ENCODE measurements around the gene NT5DC3. TPM values are rescaled to one million over a fixed set of nuclear protein-coding genes. Genes with fewer than 3 reads are reported as not detected.

Gene NT5DC3
- total RNA-seq, 1 donor from 2014 or later, result 5.2 TPM

- intact Hi-C loops (cut with DNase I), result no loop called here
These were observed 16.7 kb downstream of the NT5DC3 start for GRCh38 chr12:103824290-103824689.

GRCh38 chr12:103823871-103824270 is 17.2 kb downstream of the NT5DC3 start:
- no peak overlapping the region for H3K27ac ChIP-seq

More at GRCh38 chr12:103824290-103824689, 16.7 kb downstream of the NT5DC3 start:
- TF ChIP-seq CTCF (IDR thresholded peaks at IDR 0.05), result no peak
- TF ChIP-seq POLR2A (IDR thresholded peaks at IDR 0.05), result no peak
- TF ChIP-seq POLR2AphosphoS5 (IDR thresholded peaks at IDR 0.05; ENCODE audit: insufficient read depth in 1 of 2, low read depth in 1 of 2), result no peak
- Histone ChIP-seq H3K36me3 (no peaks in the 10 kb centered on the region), H3K4me3 (no peak overlapping the region), H3K9me3 (no peaks in the 10 kb centered on the region), H3K27ac (no peak overlapping the region), H3K4me1 (peaks cover 36% of the 10 kb centered on the region), H3K27me3 (no peaks in the 10 kb centered on the region)
- no peak for DNase-seq (ENCODE audit: extremely low spot score in 2 of 2)

GRCh38 chr12:103821773-103822172 is 19.3 kb downstream of the NT5DC3 start:
- Histone ChIP-seq H3K4me1 (peaks cover 19% of the 10 kb centered on the region), H3K27me3 (no peaks in the 10 kb centered on the region), H3K36me3 (no peaks in the 10 kb centered on the region), H3K9me3 (no peaks in the 10 kb centered on the region), H3K27ac (no peak overlapping the region), H3K4me3 (no peak overlapping the region)
- intact Hi-C loops (cut with DNase I), result no loop called here
- DNase-seq (ENCODE audit: extremely low spot score in 2 of 2), result no peak
- TF ChIP-seq CTCF (IDR thresholded peaks at IDR 0.05), result no peak

More at GRCh38 chr12:103823871-103824270, 17.2 kb downstream of the NT5DC3 start:
- Histone ChIP-seq H3K4me3 (no peak overlapping the region), H3K27me3 (no peaks in the 10 kb centered on the region), H3K4me1 (peaks cover 32% of the 10 kb centered on the region), H3K9me3 (no peaks in the 10 kb centered on the region), H3K36me3 (no peaks in the 10 kb centered on the region)
- no peak for DNase-seq (ENCODE audit: extremely low spot score in 2 of 2)
- TF ChIP-seq POLR2AphosphoS5 (IDR thresholded peaks at IDR 0.05; ENCODE audit: insufficient read depth in 1 of 2, low read depth in 1 of 2) (no peak), CTCF (IDR thresholded peaks at IDR 0.05) (no peak), POLR2A (IDR thresholded peaks at IDR 0.05) (no peak)
- intact Hi-C loops (cut with DNase I), result no loop called here

GRCh38 chr12:103820881-103821489 is 20.0 kb downstream of the NT5DC3 start:
- Histone ChIP-seq H3K36me3 (no peaks in the 10 kb centered on the region), H3K27me3 (no peaks in the 10 kb centered on the region), H3K4me3 (no peak overlapping the region), H3K27ac (no peak overlapping the region), H3K4me1 (peaks cover 17% of the 10 kb centered on the region), H3K9me3 (no peaks in the 10 kb centered on the region)
- no peak for DNase-seq (ENCODE audit: extremely low spot score in 2 of 2)
- TF ChIP-seq CTCF (IDR thresholded peaks at IDR 0.05) (no peak), POLR2A (IDR thresholded peaks at IDR 0.05) (no peak), POLR2AphosphoS5 (IDR thresholded peaks at IDR 0.05; ENCODE audit: insufficient read depth in 1 of 2, low read depth in 1 of 2) (no peak)
- intact Hi-C loops (cut with DNase I), result no loop called here

- H3K4me1 ChIP-seq, result peaks cover 14% of the 10 kb centered on the region
- H3K9me3 ChIP-seq, result no peaks in the 10 kb centered on the region
- intact Hi-C loops (cut with DNase I), result no loop called here
- no peak for TF ChIP-seq CTCF (IDR thresholded peaks at IDR 0.05)
- no peak for TF ChIP-seq POLR2AphosphoS5 (IDR thresholded peaks at IDR 0.05; ENCODE audit: insufficient read depth in 1 of 2, low read depth in 1 of 2)
- no peak for TF ChIP-seq POLR2A (IDR thresholded peaks at IDR 0.05)
- H3K27ac ChIP-seq, result no peak overlapping the region
- H3K27me3 ChIP-seq, result no peaks in the 10 kb centered on the region
- DNase-seq (ENCODE audit: extremely low spot score in 2 of 2), result no peak
- no peak overlapping the region for H3K4me3 ChIP-seq
- no peaks in the 10 kb centered on the region for H3K36me3 ChIP-seq
These were observed 20.7 kb downstream of the NT5DC3 start for GRCh38 chr12:103820361-103820760.
